NCI-H2029 (cell line): ENCODE data around the gene HMX3.
"Not testable (repeated sequence)": the region's sequence is repeated elsewhere in the genome, so short reads cannot be mapped to it uniquely, and the experiment has no call there.

Experiments
- DNase-seq: peaks from one replicate; lab custom pipeline; 2025; lab: John Stamatoyannopoulos, UW

Gene HMX3

DNA sequence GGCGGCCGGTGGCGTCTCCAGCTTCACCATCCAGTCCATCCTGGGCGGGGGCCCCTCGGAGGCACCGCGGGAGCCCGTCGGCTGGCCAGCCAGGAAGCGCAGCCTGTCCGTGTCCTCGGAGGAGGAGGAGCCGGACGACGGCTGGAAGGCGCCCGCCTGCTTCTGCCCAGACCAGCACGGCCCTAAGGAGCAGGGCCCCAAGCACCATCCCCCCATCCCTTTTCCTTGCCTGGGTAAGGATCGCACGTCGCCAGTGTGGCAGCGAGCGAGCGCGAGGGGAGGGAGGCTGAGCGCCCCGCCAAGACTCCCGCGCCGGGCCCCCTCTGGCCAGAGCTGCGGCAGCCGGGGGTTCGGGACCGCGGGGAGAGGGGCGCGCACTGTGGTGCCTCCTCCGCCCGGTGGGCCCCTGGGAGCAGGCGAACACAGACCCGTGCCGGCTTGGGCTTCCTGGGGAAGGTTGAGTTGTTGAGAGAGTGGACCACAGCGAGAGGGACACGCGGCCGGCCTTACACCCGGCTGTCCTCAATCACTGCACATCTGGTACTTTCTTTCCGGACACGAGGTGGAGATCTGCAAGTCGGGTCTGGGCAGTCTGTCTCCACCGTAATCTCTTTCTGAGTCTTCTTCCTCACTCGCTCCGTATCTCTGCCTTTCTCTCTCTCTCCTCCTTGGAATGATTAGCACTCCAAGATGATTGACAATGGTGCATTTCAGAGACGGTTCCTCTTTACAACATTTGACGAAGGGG lies 12.8 kb downstream of the HMX3 start:
- no peak for DNase-seq

- DNase-seq = no peak
These were observed 13.4 kb downstream of the HMX3 start for GRCh38 chr10:123149162-123149567.

DNA sequence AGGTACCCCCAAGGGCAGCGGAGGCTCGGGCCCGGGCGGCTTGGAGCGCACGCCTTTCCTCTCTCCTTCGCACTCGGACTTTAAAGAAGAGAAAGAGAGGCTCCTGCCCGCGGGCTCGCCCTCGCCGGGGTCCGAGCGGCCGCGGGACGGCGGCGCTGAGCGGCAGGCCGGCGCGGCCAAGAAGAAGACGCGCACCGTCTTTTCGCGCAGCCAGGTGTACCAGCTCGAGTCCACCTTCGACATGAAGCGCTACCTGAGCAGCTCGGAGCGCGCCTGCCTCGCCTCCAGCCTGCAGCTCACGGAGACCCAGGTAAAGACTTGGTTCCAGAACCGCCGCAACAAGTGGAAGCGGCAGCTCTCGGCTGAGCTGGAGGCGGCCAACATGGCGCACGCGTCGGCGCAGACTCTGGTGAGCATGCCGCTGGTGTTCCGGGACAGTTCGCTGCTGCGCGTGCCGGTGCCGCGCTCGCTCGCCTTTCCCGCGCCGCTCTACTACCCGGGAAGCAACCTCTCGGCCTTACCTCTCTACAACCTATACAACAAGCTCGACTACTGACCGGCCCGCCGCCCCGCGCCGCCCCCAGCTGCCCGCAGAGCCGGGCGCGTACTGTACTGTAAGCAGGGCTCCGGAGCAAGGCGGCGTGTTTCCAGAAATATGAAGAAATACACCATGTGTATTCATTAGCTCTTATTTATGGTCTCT lies 13.9 kb downstream of the HMX3 start:
- DNase-seq = no peak

GRCh38 chr10:123150271-123150985 lies 14.7 kb downstream of the HMX3 start:
- no peak for DNase-seq

GRCh38 chr10:123150986-123151736 lies 15.4 kb downstream of the HMX3 start:
- no peak for DNase-seq

DNA sequence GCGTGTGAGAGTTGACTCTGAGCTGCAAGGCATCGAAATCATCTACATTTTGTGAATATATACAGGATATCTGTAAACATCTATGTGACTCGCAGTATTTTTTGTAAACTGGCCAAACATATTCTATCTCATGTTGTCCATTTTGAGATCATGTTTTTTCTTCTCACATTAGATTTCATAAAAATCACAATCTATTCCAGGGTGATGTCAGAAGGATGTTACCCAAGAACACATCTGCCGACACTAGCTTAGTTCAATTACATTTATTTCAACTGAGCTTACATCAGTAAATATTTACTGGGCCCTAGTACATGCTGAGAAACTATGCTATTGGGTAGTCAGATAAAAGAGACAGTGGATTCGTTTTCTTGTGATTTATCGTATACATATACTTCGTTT lies 16.0 kb downstream of the HMX3 start:
- no peak for DNase-seq

GRCh38 chr10:123153486-123154091 lies 17.8 kb downstream of the HMX3 start:
- DNase-seq = no peak

DNA sequence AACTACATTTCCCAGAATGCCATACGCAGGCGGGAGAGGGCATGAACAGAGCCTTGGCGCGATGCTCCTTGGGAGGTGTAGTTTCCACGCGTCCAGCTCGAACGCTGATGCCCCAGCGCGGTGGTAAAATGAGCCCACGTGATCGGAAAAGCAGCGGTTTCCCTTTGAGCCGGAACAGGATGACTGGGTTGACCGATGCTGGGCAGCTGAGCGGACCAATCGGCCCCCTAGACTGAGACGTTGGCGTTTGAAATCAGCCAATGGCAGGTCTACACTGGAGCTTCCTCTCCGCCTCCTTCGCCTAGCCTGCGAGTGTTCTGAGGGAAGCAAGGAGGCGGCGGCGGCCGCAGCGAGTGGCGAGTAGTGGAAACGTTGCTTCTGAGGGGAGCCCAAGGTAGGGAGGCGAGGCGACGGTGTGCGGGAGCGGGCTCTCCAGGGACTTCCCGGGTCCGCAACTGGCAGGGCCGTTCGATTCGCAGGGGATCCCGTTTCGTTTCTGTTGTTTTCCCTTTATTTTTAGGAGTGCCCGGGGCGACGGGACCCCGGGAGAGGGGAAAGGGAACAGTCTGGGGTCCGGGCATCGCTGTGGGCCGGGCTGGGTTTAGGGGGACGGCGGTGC lies 18.4 kb downstream of the HMX3 start, which contains the start of gene BUB3:
Gene BUB3 (plus strand): TSS at position 311 of the 619 bp plus-strand sequence. CDS start 516 bp downstream, outside the sequence.
- DNase-seq = peak; percentile 94

DNA sequence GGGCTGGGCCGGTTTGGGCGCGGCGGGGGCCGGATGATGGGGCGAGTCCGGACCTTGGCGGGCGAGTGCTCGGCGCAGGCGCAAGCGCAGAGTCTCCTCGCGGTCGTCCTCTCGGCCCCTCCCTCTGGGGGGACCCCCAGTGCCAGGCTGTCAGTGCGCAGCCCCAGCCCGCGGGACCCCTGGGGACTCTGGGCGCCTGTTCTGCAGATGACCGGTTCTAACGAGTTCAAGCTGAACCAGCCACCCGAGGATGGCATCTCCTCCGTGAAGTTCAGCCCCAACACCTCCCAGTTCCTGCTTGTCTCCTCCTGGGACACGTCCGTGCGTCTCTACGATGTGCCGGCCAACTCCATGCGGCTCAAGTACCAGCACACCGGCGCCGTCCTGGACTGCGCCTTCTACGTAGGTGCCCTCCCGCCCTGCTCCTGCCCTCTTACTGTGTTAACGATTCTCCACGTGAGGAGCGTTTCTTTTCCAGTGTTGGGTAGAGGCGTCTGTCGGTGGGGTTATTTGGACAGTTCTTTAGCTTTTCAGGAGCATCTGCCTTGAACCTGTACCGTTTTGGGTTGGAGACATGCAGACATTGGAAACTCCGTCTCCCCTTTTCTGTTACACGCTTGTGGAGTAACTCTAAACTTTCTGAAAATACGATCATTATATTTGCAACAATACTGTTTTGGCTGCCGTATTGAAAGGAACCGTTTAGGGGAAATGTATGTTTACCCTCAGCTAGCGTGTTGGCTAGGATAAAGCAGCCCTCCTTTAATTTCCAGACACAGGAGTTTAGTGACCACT lies 19.1 kb downstream of the HMX3 start:
- peak; percentile 20 for DNase-seq

DNA sequence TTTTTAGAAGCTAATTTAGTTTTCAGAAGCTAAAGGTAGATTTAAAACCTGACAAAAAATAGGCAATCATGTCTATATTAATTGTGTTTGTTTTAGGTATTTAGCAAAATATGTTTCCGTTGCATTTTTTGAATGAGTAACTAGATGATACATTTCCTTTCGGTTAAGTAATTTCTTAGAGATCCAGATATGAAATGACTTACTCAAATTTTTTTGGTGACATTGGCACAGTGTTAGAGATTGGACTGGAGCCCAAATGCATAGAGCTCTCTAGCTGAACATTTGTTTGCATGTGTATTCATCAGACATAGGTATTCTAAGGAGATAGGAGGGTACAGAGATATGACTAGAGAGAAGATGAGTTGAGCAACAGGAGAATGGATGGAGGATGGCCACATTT lies 20.3 kb downstream of the HMX3 start:
- no peak for DNase-seq

DNA sequence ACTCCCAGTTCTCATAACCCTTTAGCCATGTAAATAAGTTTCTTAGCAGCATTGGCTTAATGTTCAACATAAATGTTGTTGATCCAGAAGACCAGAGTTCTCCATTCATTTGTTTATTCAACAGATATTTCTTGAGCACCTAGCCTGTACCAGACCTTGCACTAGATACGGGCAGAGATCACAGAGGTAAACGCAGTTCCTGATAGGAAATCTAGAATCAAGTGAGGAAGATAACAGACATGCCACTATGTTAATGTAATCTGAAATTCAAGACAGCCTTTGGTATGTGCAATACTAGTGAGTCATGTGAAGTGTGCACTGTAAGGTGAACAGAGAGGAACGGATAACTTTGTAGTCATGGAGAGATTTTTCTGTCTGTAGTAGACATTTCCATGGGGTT lies 21.4 kb downstream of the HMX3 start:
- no peak for DNase-seq

GRCh38 chr10:123158682-123159081 lies 22.9 kb downstream of the HMX3 start:
- no peak for DNase-seq

DNA sequence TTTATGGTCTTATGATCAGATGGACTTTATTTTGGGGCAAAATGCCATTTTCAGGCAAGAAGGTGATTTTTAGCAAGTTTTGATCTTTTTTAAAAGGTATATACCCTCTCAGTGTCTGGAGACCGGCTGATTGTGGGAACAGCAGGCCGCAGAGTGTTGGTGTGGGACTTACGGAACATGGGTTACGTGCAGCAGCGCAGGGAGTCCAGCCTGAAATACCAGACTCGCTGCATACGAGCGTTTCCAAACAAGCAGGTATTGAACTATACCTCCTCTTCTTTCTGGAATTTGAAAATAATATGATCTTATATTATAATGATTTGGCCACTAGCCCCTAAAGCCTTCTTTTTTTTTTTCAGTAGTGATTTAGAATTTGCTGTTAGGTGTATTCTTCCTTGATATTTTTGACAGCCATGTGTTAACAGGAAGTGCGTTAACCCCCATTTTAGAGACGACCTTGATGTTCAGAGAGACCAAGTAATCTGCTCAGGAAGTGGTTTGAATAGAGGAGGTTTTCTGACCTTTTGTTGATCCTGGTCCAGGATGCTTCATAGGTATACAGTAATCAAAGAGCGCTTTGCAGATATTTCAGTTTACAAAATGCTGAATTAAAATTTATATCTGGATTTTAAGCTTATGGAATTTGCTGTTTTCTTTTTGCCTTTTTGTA lies 24.7 kb downstream of the HMX3 start:
- no peak for DNase-seq

DNA sequence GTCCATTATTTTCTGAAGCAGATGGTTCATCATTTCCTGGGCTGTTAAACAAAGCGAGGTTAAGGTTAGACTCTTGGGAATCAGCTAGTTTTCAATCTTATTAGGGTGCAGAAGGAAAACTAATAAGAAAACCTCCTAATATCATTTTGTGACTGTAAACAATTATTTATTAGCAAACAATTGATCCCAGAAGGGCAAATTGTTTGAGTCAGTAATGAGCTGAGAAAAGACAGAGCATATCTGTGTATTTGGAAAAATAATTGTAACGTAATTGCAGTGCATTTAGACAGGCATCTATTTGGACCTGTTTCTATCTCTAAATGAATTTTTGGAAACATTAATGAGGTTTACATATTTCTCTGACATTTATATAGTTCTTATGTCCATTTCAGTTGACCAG lies 28.5 kb downstream of the HMX3 start:
- no peak for DNase-seq

- no peak for DNase-seq
These were observed 29.8 kb downstream of the HMX3 start for GRCh38 chr10:123165445-123166072.

DNA sequence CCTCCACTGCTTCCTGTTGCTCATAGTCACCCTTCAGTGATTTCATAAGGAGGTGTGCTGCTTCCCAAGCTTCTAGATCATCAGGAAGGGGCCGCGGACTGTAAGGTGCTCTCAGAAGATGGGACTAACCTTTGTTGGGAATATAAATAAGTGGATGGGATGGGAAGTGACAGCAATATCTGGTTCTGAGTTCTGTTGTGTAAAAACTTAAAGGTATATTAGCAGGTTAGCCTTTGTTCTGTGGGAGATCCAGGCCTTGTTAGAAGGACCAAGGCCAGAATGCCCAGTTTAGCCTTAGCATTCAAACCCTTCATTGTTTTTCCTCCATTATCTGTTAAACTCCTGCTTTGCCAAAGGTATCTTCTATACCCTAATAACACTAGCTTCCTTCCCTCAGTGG lies 30.8 kb downstream of the HMX3 start:
- DNase-seq = peak; percentile 8

GRCh38 chr10:123170961-123171360 lies 35.2 kb downstream of the HMX3 start:
- DNase-seq = no peak

DNA sequence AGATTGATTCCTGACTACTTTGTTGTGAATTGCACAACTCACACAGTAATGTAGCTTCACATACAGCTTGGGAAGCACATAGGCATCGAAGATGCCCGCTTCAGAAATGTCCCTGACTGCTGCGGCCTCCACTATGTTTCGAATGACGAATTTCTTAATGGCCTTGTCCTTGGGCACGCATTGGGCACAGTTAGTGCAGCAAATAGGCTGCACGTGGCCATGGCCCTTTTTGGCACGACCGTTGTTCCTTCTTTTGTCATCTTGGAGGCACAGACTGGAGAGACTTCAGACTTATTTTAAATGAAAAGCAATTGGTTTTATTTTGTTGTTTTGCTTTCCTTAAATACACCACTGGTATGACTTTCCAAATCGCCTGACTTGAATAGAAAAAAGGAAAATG lies 35.8 kb downstream of the HMX3 start:
- not testable (repeated sequence) for DNase-seq
